Retinal pigment epithelial cell (primary cell): ENCODE measurements around the gene SLC9A5.
A peak's percentile ranks its signal among the peaks of the same experiment; 100 is the strongest.

ENCODE experiments used
- DNase-seq: peaks from one replicate; pipeline ENCODE4 v3.0.0-alpha.2; 2010; ENCODE audit warnings: low read depth
- H3K4me3 ChIP-seq: 2 replicates; pipeline ENCODE4 v1.5.1; 2011; ENCODE audit warnings: mild to moderate bottlenecking, low read length, control low read depth, moderate library complexity
- CTCF ChIP-seq: conservative IDR thresholded peaks from 2 replicates; pipeline ENCODE4 v1.5.1; 2011; ENCODE audit warnings: low read depth, low read length, control low read depth, inconsistent platforms

The SLC9A5 gene

GRCh38 chr16:67242138-67242730 is 6.5 kb upstream of the SLC9A5 start:
- H3K4me3 ChIP-seq, result no peak overlapping the region
- TF ChIP-seq CTCF, result no peak
- no peak for DNase-seq

DNA sequence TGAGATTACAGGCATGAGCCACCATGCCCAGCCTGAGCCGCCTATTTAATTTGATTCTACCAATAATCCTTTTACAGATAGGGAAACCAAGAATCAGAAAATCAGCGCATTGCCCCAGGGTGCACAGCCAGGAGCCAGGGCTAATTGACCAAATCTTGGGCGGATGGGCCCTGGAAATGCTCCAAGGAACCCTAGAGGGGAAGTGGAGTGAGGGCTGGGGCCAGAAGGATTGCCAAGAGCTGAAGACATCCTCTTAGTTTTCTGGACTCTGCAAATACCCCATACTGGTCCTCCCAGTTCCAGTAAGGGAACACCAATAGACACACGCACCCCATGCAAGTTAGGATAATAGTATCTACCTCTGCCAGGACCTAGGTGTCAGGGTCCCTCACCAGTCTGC is 5.3 kb upstream of the SLC9A5 start:
- no peak overlapping the region for H3K4me3 ChIP-seq

DNA sequence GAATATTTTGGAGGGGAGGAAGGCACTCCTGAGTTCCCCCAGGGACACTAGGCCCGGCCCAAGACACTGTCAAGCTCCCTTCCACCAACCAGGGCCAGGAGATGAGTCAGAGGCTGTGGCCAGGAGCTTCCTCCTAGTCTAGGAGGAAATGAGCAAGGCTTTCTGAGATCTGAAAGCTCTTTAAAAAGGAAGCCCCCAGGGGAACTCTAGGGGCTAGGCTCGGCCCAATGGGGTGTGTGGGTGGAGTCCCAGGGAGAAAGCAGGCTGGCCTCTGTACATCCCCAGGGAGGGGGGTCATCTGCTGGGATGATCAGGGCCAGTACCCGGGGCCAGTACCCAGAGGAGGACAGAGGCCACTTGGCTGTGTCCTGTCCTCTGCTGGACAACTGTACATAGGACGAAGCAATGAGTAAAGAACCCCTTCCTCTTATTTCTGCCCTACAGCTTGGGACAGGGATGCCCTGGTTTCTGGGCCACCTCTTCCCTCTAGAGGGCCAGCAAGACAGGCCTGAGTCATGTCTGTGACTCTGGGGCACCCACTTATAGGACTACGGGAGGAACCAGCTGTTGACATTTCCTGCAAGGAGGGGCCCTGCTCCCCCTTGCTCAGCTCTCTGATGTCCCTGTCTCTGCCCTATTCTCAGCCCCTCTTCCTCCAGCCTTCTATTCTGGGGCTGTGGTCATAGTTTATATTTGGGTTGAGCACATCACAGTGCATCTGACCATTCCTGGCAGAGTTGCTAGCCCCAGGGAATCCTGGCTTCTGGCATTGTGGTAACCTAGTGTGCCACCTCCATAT is 4.2 kb upstream of the SLC9A5 start:
- no peak for TF ChIP-seq CTCF
- H3K4me3 ChIP-seq, result no peak overlapping the region
- no peak for DNase-seq

More for the DNA sequence above, 5.3 kb upstream of the SLC9A5 start:
- DNase-seq, result no peak
- no peak for TF ChIP-seq CTCF

DNA sequence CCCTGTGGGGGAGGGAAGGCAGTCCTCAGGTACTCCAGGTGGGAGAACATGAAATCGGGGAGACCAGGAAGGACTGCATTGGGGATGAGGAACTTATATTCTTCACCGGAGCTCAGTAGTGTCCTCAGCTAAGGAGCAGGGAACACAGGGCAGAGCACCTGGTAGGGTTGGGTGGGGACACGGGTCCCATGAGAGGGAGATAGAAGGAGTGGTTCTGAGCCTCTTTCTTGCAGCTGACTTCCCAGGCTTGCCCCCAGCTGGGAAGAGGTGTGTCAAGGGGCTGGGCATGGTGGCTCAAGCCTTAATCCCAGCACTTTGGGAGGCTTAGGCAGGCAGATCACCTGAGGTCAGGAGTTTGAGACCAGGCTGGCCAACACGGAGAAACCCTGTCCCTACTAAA is 3.6 kb upstream of the SLC9A5 start:
- DNase-seq, result no peak
- no peak for TF ChIP-seq CTCF
- no peak overlapping the region for H3K4me3 ChIP-seq

- TF ChIP-seq CTCF, result no peak
- DNase-seq, result no peak
- peak overlapping the region; percentile 69 for H3K4me3 ChIP-seq
Measured at GRCh38 chr16:67245674-67246080, 3.1 kb upstream of the SLC9A5 start.

- DNase-seq, result no peak
- peak; percentile 50 for TF ChIP-seq CTCF
- H3K4me3 ChIP-seq, result peak overlapping the region; percentile 69
Measured at GRCh38 chr16:67246081-67246755, 2.6 kb upstream of the SLC9A5 start.
